NCI-H2196 treated with DMSO at 0.1 percent for 48 hours (cell line): ENCODE data around the gene CDH23.

Source experiments
- DNase-seq: peaks from one replicate; lab custom pipeline; 2025; ENCODE audit not compliant: unreplicated experiment; lab: John Stamatoyannopoulos, UW

CDH23 gene

GRCh38 chr10:71746344-71747037, 349.8 kb downstream of the CDH23 start:
- DNase-seq = no peak

- DNase-seq = no peak
These were observed 350.4 kb downstream of the CDH23 start for GRCh38 chr10:71747039-71747531.

- no peak for DNase-seq
These were observed 351.1 kb downstream of the CDH23 start for GRCh38 chr10:71747551-71748523.

GRCh38 chr10:71748671-71749191, 352.0 kb downstream of the CDH23 start:
- no peak for DNase-seq

GRCh38 chr10:71749396-71749795, 352.7 kb downstream of the CDH23 start:
- no peak for DNase-seq

GRCh38 chr10:71750124-71750841, 353.6 kb downstream of the CDH23 start:
- DNase-seq = no peak

GRCh38 chr10:71750986-71751385, 354.3 kb downstream of the CDH23 start:
- no peak for DNase-seq

GRCh38 chr10:71751515-71752224, 354.9 kb downstream of the CDH23 start:
- no peak for DNase-seq

GRCh38 chr10:71752391-71753090, 355.8 kb downstream of the CDH23 start:
- no peak for DNase-seq

GRCh38 chr10:71753091-71753959, 356.6 kb downstream of the CDH23 start:
- no peak for DNase-seq

- DNase-seq = no peak
These were observed 357.3 kb downstream of the CDH23 start for GRCh38 chr10:71753960-71754505.

GRCh38 chr10:71754562-71754961, 357.8 kb downstream of the CDH23 start:
- DNase-seq = no peak

- DNase-seq = no peak
These were observed 358.6 kb downstream of the CDH23 start for GRCh38 chr10:71755179-71755879.

- no peak for DNase-seq
These were observed 359.8 kb downstream of the CDH23 start for GRCh38 chr10:71756311-71757191.

GRCh38 chr10:71757399-71757922, 360.7 kb downstream of the CDH23 start:
- no peak for DNase-seq

- no peak for DNase-seq
These were observed 364.4 kb downstream of the CDH23 start for GRCh38 chr10:71761105-71761511.
